Measurements from ENCODE around the gene PCDHGC5. TPM values are rescaled to one million over a fixed set of nuclear protein-coding genes. Genes with fewer than 3 reads are reported as not detected.

Gene PCDHGC5
- total and polyA plus RNA-seq, 2 of the 8 experiments (the other 6 are each of a cell fraction or from before 2014, with no cell fraction given), result 0.41 to 1.1 TPM

- TF ChIP-seq, protein P1, sequence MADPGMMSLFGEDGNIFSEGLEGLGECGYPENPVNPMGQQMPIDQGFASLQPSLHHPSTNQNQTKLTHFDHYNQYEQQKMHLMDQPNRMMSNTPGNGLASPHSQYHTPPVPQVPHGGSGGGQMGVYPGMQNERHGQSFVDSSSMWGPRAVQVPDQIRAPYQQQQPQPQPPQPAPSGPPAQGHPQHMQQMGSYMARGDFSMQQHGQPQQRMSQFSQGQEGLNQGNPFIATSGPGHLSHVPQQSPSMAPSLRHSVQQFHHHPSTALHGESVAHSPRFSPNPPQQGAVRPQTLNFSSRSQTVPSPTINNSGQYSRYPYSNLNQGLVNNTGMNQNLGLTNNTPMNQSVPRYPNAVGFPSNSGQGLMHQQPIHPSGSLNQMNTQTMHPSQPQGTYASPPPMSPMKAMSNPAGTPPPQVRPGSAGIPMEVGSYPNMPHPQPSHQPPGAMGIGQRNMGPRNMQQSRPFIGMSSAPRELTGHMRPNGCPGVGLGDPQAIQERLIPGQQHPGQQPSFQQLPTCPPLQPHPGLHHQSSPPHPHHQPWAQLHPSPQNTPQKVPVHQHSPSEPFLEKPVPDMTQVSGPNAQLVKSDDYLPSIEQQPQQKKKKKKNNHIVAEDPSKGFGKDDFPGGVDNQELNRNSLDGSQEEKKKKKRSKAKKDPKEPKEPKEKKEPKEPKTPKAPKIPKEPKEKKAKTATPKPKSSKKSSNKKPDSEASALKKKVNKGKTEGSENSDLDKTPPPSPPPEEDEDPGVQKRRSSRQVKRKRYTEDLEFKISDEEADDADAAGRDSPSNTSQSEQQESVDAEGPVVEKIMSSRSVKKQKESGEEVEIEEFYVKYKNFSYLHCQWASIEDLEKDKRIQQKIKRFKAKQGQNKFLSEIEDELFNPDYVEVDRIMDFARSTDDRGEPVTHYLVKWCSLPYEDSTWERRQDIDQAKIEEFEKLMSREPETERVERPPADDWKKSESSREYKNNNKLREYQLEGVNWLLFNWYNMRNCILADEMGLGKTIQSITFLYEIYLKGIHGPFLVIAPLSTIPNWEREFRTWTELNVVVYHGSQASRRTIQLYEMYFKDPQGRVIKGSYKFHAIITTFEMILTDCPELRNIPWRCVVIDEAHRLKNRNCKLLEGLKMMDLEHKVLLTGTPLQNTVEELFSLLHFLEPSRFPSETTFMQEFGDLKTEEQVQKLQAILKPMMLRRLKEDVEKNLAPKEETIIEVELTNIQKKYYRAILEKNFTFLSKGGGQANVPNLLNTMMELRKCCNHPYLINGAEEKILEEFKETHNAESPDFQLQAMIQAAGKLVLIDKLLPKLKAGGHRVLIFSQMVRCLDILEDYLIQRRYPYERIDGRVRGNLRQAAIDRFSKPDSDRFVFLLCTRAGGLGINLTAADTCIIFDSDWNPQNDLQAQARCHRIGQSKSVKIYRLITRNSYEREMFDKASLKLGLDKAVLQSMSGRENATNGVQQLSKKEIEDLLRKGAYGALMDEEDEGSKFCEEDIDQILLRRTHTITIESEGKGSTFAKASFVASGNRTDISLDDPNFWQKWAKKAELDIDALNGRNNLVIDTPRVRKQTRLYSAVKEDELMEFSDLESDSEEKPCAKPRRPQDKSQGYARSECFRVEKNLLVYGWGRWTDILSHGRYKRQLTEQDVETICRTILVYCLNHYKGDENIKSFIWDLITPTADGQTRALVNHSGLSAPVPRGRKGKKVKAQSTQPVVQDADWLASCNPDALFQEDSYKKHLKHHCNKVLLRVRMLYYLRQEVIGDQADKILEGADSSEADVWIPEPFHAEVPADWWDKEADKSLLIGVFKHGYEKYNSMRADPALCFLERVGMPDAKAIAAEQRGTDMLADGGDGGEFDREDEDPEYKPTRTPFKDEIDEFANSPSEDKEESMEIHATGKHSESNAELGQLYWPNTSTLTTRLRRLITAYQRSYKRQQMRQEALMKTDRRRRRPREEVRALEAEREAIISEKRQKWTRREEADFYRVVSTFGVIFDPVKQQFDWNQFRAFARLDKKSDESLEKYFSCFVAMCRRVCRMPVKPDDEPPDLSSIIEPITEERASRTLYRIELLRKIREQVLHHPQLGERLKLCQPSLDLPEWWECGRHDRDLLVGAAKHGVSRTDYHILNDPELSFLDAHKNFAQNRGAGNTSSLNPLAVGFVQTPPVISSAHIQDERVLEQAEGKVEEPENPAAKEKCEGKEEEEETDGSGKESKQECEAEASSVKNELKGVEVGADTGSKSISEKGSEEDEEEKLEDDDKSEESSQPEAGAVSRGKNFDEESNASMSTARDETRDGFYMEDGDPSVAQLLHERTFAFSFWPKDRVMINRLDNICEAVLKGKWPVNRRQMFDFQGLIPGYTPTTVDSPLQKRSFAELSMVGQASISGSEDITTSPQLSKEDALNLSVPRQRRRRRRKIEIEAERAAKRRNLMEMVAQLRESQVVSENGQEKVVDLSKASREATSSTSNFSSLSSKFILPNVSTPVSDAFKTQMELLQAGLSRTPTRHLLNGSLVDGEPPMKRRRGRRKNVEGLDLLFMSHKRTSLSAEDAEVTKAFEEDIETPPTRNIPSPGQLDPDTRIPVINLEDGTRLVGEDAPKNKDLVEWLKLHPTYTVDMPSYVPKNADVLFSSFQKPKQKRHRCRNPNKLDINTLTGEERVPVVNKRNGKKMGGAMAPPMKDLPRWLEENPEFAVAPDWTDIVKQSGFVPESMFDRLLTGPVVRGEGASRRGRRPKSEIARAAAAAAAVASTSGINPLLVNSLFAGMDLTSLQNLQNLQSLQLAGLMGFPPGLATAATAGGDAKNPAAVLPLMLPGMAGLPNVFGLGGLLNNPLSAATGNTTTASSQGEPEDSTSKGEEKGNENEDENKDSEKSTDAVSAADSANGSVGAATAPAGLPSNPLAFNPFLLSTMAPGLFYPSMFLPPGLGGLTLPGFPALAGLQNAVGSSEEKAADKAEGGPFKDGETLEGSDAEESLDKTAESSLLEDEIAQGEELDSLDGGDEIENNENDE (IDR thresholded peaks at IDR 0.05; ENCODE audit: insufficient replicate concordance, low read length), result no peak
- TF ChIP-seq SP4 (IDR thresholded peaks at IDR 0.05; ENCODE audit: low read length) (no peak), TAF7 (optimal IDR thresholded peaks at IDR 0.05; ENCODE audit: borderline replicate concordance, low read depth, low read length) (no peak), CTBP2 (IDR thresholded peaks at IDR 0.05; ENCODE audit: borderline replicate concordance, insufficient read depth, insufficient read length, low read length) (no peak), NRF1 (IDR thresholded peaks at IDR 0.05; ENCODE audit: low read depth, low read length) (no peak), YY1 (IDR thresholded peaks at IDR 0.05; ENCODE audit: low read depth, low read length) (no peak), SAP30 (IDR thresholded peaks at IDR 0.05; ENCODE audit: insufficient read depth, insufficient replicate concordance, low read length) (no peak), POLR2AphosphoS5 (IDR thresholded peaks at IDR 0.05; ENCODE audit: low read depth, low read length) (no peak), KDM5A (IDR thresholded peaks at IDR 0.05; ENCODE audit: low read length) (no peak), ZNF274 (IDR thresholded peaks at IDR 0.05; ENCODE audit: borderline replicate concordance, extremely low read depth, low read length) (no peak)
- TF ChIP-seq, protein P2, sequence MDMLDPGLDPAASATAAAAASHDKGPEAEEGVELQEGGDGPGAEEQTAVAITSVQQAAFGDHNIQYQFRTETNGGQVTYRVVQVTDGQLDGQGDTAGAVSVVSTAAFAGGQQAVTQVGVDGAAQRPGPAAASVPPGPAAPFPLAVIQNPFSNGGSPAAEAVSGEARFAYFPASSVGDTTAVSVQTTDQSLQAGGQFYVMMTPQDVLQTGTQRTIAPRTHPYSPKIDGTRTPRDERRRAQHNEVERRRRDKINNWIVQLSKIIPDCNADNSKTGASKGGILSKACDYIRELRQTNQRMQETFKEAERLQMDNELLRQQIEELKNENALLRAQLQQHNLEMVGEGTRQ (IDR thresholded peaks at IDR 0.05; ENCODE audit: low read length), result no peak
Measured at GRCh38 chr5:141465351-141465750, 23.5 kb upstream of the PCDHGC5 start (continued).

Measured in H1 (cell line).